Trophoblast cell (in vitro differentiated cells and primary cell): ENCODE measurements around the gene GLP2R.

Experiments
- DNase-seq, 2 donors: peaks; one replicate each; pipeline ENCODE4 v3.0.0-alpha.2; 2016
- H2AFZ ChIP-seq: 2 replicates; pipeline ENCODE4 v1.6.1; 2013; ENCODE audit warnings: low read length, moderate library complexity, mild to moderate bottlenecking; ENCODE audit not compliant: insufficient read depth, poor library complexity
- H2AK5ac ChIP-seq: 2 replicates; pipeline ENCODE4 v1.6.1; 2013; ENCODE audit warnings: mild to moderate bottlenecking, low read length
- H2BK120ac ChIP-seq: 2 replicates; pipeline ENCODE4 v1.6.1; 2013; ENCODE audit warnings: low read length, mild to moderate bottlenecking, moderate library complexity; ENCODE audit not compliant: insufficient read depth, poor library complexity
- H2BK12ac ChIP-seq: 2 replicates; pipeline ENCODE4 v1.6.1; 2013; ENCODE audit warnings: mild to moderate bottlenecking, low read length, moderate library complexity
- H2BK5ac ChIP-seq: 2 replicates; pipeline ENCODE4 v1.6.1; 2013; ENCODE audit warnings: low read length, low read depth, moderate library complexity, mild to moderate bottlenecking; ENCODE audit not compliant: poor library complexity
- H3K14ac ChIP-seq: 2 replicates; pipeline ENCODE4 v1.6.1; 2013; ENCODE audit warnings: mild to moderate bottlenecking, low read length
- H3K18ac ChIP-seq: 2 replicates; pipeline ENCODE4 v1.6.1; 2013; ENCODE audit warnings: mild to moderate bottlenecking, low read length
- H3K23ac ChIP-seq: 2 replicates; pipeline ENCODE4 v1.6.1; 2013; ENCODE audit warnings: low read length
- H3K27ac ChIP-seq: 2 replicates; pipeline ENCODE4 v1.5.1; 2013; ENCODE audit warnings: low read depth, mild to moderate bottlenecking, inconsistent platforms, low read length, moderate library complexity
- H3K27me3 ChIP-seq: 2 replicates; pipeline ENCODE4 v1.6.1; 2013; ENCODE audit warnings: inconsistent platforms, mild to moderate bottlenecking, low read length, moderate library complexity; ENCODE audit not compliant: insufficient read depth
- H3K36me3 ChIP-seq, 2 experiments: 1 replicate in 1 of 2; 2 replicates in 1 of 2; pipeline ENCODE4 v1.6.1; 2013; ENCODE audit warnings: low read length in 2 of 2, mild to moderate bottlenecking in 2 of 2, moderate library complexity in 1 of 2; ENCODE audit not compliant: insufficient read depth in 2 of 2, control insufficient read depth in 1 of 2
- H3K4ac ChIP-seq: 2 replicates; pipeline ENCODE4 v1.6.1; 2013; ENCODE audit warnings: low read depth, mild to moderate bottlenecking, low read length, moderate library complexity
- H3K4me1 ChIP-seq, 2 experiments: 1 replicate in 1 of 2; 2 replicates in 1 of 2; pipeline ENCODE4 v1.6.1; 2013; ENCODE audit warnings: low read length in 2 of 2, mild to moderate bottlenecking in 2 of 2, moderate library complexity in 1 of 2; ENCODE audit not compliant: insufficient read depth in 2 of 2, control insufficient read depth in 1 of 2
- H3K4me2 ChIP-seq: 2 replicates; pipeline ENCODE4 v1.6.1; 2013; ENCODE audit warnings: inconsistent platforms, mild to moderate bottlenecking, low read length, moderate library complexity
- H3K4me3 ChIP-seq: 2 replicates; pipeline ENCODE4 v1.5.1; 2013; ENCODE audit warnings: mild to moderate bottlenecking, low read depth, low read length, inconsistent platforms
- H3K79me1 ChIP-seq: one replicate; pipeline ENCODE4 v1.6.1; 2013; ENCODE audit warnings: low read length
- H3K79me2 ChIP-seq: 2 replicates; pipeline ENCODE4 v1.6.1; 2013; ENCODE audit warnings: low read length, mild to moderate bottlenecking; ENCODE audit not compliant: control insufficient read depth, insufficient read depth, poor library complexity
- H3K9ac ChIP-seq: 2 replicates; pipeline ENCODE4 v1.6.1; 2013; ENCODE audit warnings: mild to moderate bottlenecking, low read length
- H3K9me3 ChIP-seq: 2 replicates; pipeline ENCODE4 v1.6.1; 2013; ENCODE audit warnings: low read depth, mild to moderate bottlenecking, control low read depth, inconsistent platforms, low read length; ENCODE audit not compliant: insufficient read depth
- H4K12ac ChIP-seq: 2 replicates; pipeline ENCODE4 v1.6.1; 2013; ENCODE audit warnings: low read depth, mild to moderate bottlenecking, low read length, moderate library complexity
- H4K8ac ChIP-seq: 2 replicates; pipeline ENCODE4 v1.6.1; 2013; ENCODE audit warnings: low read depth, mild to moderate bottlenecking, low read length, moderate library complexity
- H4K91ac ChIP-seq: one replicate; pipeline ENCODE4 v1.6.1; 2013; ENCODE audit warnings: low read depth, mild to moderate bottlenecking, low read length, moderate library complexity
- WGBS: extraction: QIAGEN DNeasy Blood & Tissue Kit; methylation state at CpG from one replicate; pipeline ENCODE4 v1.1.7; 2013; ENCODE audit warnings: missing lambda C conversion rate; ENCODE audit not compliant: insufficient read length, insufficient coverage; ENCODE audit errors: extremely low coverage; 5-methylcytosine and 5-hydroxymethylcytosine counted together

Gene GLP2R

GRCh38 chr17:9868552-9868951 is 42.8 kb downstream of the GLP2R start:
- no peaks in the 10 kb centered on the region for H3K79me2 ChIP-seq
- no peak overlapping the region for H2AFZ ChIP-seq
- H3K79me1 ChIP-seq: no peaks in the 10 kb centered on the region
- H3K14ac ChIP-seq: no peak overlapping the region
- no peak overlapping the region for H3K9ac ChIP-seq
- no peak overlapping the region for H3K4ac ChIP-seq
- no peak for DNase-seq
- no CpG with 5 or more reads among the region's 3 CpGs for WGBS
- no peak overlapping the region for H3K18ac ChIP-seq
- H3K4me2 ChIP-seq: no peak overlapping the region
- H3K23ac ChIP-seq: no peak overlapping the region
- no peak overlapping the region for H2BK12ac ChIP-seq
- no peaks in the 10 kb centered on the region for H3K36me3 ChIP-seq
- H3K4me3 ChIP-seq: no peak overlapping the region
- H3K9me3 ChIP-seq: no peaks in the 10 kb centered on the region
- H3K27ac ChIP-seq: no peak overlapping the region
- no peak overlapping the region for H4K12ac ChIP-seq
- H3K27me3 ChIP-seq: no peaks in the 10 kb centered on the region
- no peak overlapping the region for H4K91ac ChIP-seq
- no peak overlapping the region for H4K8ac ChIP-seq
- H2BK120ac ChIP-seq: no peak overlapping the region
- H2AK5ac ChIP-seq: no peak overlapping the region
- H3K4me1 ChIP-seq: no peaks in the 10 kb centered on the region
- H2BK5ac ChIP-seq: no peak overlapping the region

DNA sequence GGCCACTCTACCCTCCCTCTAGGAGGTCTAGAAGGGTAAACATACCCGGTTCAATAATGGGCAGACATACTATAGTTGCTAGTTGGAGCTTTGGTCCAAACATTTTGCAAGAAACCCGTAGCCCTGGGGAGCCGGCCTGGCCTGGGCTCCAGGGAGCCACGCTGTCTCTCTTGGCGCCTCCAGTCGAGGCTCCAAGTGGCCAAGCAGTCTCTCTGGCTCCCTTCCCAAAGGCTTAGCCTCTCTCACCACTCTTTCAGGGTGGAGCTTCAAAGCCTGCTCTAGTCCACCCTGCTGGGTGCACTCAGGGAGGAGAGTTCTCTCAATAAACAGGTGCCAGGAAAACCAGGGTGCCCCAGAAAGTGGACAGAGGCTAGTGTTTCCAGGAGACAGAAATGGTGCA is 47.1 kb downstream of the GLP2R start:
- Histone ChIP-seq H3K4me2 (no peak overlapping the region), H4K8ac (no peak overlapping the region), H3K79me2 (no peaks in the 10 kb centered on the region), H3K36me3 (no peaks in the 10 kb centered on the region), H2BK5ac (no peak overlapping the region), H3K23ac (no peak overlapping the region), H3K4me1 (no peaks in the 10 kb centered on the region), H3K4me3 (no peak overlapping the region), H3K18ac (no peak overlapping the region), H3K27ac (no peak overlapping the region), H4K91ac (no peak overlapping the region), H2BK120ac (no peak overlapping the region), H2BK12ac (no peak overlapping the region), H3K9me3 (no peaks in the 10 kb centered on the region), H3K79me1 (no peaks in the 10 kb centered on the region), H3K14ac (no peak overlapping the region), H3K9ac (no peak overlapping the region), H4K12ac (no peak overlapping the region), H3K4ac (no peak overlapping the region), H3K27me3 (no peaks in the 10 kb centered on the region), H2AFZ (no peak overlapping the region), H2AK5ac (no peak overlapping the region)
- DNase-seq: no peak
- WGBS: no CpG with 5 or more reads among the region's 6 CpGs

DNA sequence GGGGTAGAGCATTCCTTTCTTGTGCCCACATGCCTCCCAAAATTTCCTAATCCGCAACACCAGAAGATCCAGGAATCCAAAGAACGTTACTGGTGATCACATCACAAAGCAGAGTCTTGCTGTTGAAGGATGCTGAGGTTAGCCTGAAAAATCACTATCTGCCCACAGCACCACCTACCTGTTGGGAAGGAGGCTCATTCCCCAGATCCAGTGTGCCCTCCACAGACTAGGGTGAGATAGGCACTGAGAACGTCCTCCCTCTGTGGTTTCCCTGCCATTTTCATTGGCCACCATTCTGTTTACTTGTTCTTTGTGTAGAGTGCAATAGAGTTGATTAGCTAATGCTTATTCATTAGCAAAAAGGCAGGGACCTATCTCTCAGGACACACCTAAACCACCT is 49.0 kb downstream of the GLP2R start:
- H2BK120ac ChIP-seq: no peak overlapping the region
- H3K27ac ChIP-seq: no peak overlapping the region
- H3K9ac ChIP-seq: no peak overlapping the region
- no peaks in the 10 kb centered on the region for H3K79me1 ChIP-seq
- H4K91ac ChIP-seq: no peak overlapping the region
- H3K4me2 ChIP-seq: no peak overlapping the region
- H2AK5ac ChIP-seq: no peak overlapping the region
- no peaks in the 10 kb centered on the region for H3K9me3 ChIP-seq
- H3K18ac ChIP-seq: no peak overlapping the region
- H2BK12ac ChIP-seq: no peak overlapping the region
- no peak overlapping the region for H3K23ac ChIP-seq
- no peak overlapping the region for H4K12ac ChIP-seq
- no peak overlapping the region for H2BK5ac ChIP-seq
- H3K4me3 ChIP-seq: no peak overlapping the region
- WGBS: no CpG with 5 or more reads among the region's 3 CpGs
- H3K4me1 ChIP-seq: no peaks in the 10 kb centered on the region
- H4K8ac ChIP-seq: no peak overlapping the region
- no peaks in the 10 kb centered on the region for H3K79me2 ChIP-seq
- no peak overlapping the region for H3K4ac ChIP-seq
- no peak overlapping the region for H3K14ac ChIP-seq
- no peaks in the 10 kb centered on the region for H3K27me3 ChIP-seq
- no peak overlapping the region for H2AFZ ChIP-seq
- DNase-seq: no peak
- no peaks in the 10 kb centered on the region for H3K36me3 ChIP-seq

GRCh38 chr17:9875441-9875840 is 49.7 kb downstream of the GLP2R start:
- Histone ChIP-seq H3K4me3 (no peak overlapping the region), H3K36me3 (no peaks in the 10 kb centered on the region), H2AFZ (no peak overlapping the region), H2BK12ac (no peak overlapping the region), H3K14ac (no peak overlapping the region), H2BK5ac (no peak overlapping the region), H3K4me1 (no peaks in the 10 kb centered on the region), H4K91ac (no peak overlapping the region), H3K9ac (no peak overlapping the region), H3K9me3 (no peaks in the 10 kb centered on the region), H3K27ac (no peak overlapping the region), H4K12ac (no peak overlapping the region), H2BK120ac (no peak overlapping the region), H3K27me3 (no peaks in the 10 kb centered on the region), H3K4me2 (no peak overlapping the region), H2AK5ac (no peak overlapping the region), H4K8ac (no peak overlapping the region), H3K79me2 (no peaks in the 10 kb centered on the region), H3K18ac (no peak overlapping the region), H3K23ac (no peak overlapping the region), H3K79me1 (no peaks in the 10 kb centered on the region), H3K4ac (no peak overlapping the region)
- no CpG with 5 or more reads among the region's 3 CpGs for WGBS
- DNase-seq: peak in 1 of 2 donors; percentile 46
